OCI-LY1 (cell line): Measurements from ENCODE around the gene KIF25.

Experiments used
- CTCF ChIP-seq: fragments of 200-600 bp; sonication (generic), shearing (Covaris generic); IDR thresholded peaks from 2 replicates; pipeline ENCODE4 v1.5.1; 2017; ENCODE audit warnings: mild to moderate bottlenecking, antibody characterized with exemption, low read length, moderate library complexity, mixed read lengths
- EZH2 ChIP-seq: fragments of 200-600 bp; sonication (generic), shearing (Covaris generic); IDR thresholded peaks from 2 replicates; pipeline ENCODE4 v1.8.0; 2017; ENCODE audit warnings: borderline replicate concordance, mixed run types, mild to moderate bottlenecking, antibody characterized with exemption, low read length, moderate library complexity, mixed read lengths

- no peak for TF ChIP-seq CTCF
- TF ChIP-seq EZH2, result no peak
Observed at GRCh38 chr6:168030908-168031307, 33.4 kb downstream of the KIF25 start.
